DND-41 (cell line): ENCODE data around the gene RASAL1.

Experiments used
- CTCF ChIP-seq: IDR thresholded peaks from 2 replicates; pipeline ENCODE4 v1.5.1; 2012; ENCODE audit warnings: borderline replicate concordance, low read length, moderate library complexity, mild to moderate bottlenecking; ENCODE audit not compliant: poor library complexity, severe bottlenecking; ENCODE audit errors: extremely low read depth
- EZH2 ChIP-seq: IDR thresholded peaks from 3 replicates; pipeline ENCODE4 v1.6.1; 2012; ENCODE audit warnings: borderline replicate concordance, low read depth, mild to moderate bottlenecking, moderate library complexity, low read length, inconsistent platforms; ENCODE audit not compliant: severe bottlenecking

DNA sequence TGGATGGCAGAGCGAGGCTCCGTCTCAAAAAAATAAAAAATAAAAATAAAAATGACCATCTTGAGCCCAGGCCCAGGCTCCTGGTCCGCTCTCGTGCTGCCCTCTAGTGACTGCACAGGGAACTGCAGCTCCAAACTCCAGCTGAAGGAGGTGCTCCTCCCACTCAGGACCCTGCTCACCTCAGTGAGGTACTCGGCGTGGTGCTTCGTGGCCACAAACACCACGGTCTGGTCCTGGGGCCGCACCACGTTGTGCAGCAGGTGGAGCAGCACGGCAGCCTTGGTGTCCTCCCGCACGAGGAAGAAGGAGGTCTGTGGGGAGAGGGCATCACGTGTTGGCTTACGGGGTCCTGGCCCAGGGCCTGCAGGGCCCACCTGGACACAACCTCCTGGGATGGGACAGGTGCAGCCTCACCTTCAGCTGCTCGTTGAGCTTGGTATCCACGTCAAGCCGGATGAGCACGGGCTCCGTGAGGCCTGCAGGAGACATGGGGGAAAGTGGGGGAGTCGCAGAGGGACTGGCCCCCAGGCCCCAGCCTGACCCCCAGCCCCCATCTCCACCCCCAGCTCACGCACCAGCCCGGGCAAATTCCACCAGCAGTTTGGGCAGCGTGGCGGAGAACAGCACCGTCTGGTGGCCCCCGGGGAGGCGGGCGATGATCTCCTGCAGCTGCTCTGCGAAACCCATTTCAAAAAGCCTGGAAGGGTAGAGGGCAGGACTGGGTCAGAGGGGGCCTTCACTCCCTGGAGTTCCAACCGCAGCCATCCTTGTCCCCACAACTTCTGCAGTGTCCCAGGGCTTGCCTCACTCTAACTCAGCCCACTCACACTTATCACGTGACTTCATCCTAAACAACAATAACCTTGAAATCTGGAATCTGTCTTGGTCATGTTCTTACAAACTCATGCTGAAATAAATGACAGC lies 39.2 kb upstream of the RASAL1 start:
- TF ChIP-seq CTCF: peak; percentile 98
- TF ChIP-seq EZH2: no peak
